ENCODE measurements around the gene CHD3. TPM values are rescaled to one million over a fixed set of nuclear protein-coding genes. Genes with fewer than 3 reads are reported as not detected.

Gene CHD3
- total and polyA plus RNA-seq, 5 donors from 2014 or later: 5.0 to 273 (median 7.3) TPM

GRCh38 chr17:7927596-7927995 lies 39.0 kb downstream of the CHD3 start:
- H3K36me3 ChIP-seq (ENCODE audit: control insufficient read depth, insufficient read depth, low read length): no peaks in the 10 kb centered on the region
- Mint-ChIP-seq H3K27ac (no peak overlapping the region), H3K27me3 (no peaks in the 10 kb centered on the region), H3K36me3 (peaks cover 10% of the 10 kb centered on the region), H3K9me3 (no peaks in the 10 kb centered on the region), H3K4me1 (peaks cover 1 to 52% (median 20%) of the 10 kb centered on the region in 4 donors), H3K4me3 (peak overlapping the region in 1 of 4 donors; percentile 3)
- H3K4me3 ChIP-seq (ENCODE audit: low read depth, low read length): no peak overlapping the region
- ATAC-seq (ENCODE audit: low read depth in 2 of 2): no peak
- no peak overlapping the region for H3K27ac ChIP-seq (ENCODE audit: insufficient read depth, low read length, poor library complexity, severe bottlenecking)
- H3K9me3 ChIP-seq (ENCODE audit: control insufficient read depth in 2 of 2, low read length in 2 of 2): no peaks in the 10 kb centered on the region
- DNase-seq: no peak
- no peaks in the 10 kb centered on the region for H3K27me3 ChIP-seq (ENCODE audit: control insufficient read depth, insufficient read depth, low read length)
- peaks cover 40% of the 10 kb centered on the region for H3K4me1 ChIP-seq (ENCODE audit: control insufficient read depth, insufficient read depth, low read length, poor library complexity, severe bottlenecking)

DNA sequence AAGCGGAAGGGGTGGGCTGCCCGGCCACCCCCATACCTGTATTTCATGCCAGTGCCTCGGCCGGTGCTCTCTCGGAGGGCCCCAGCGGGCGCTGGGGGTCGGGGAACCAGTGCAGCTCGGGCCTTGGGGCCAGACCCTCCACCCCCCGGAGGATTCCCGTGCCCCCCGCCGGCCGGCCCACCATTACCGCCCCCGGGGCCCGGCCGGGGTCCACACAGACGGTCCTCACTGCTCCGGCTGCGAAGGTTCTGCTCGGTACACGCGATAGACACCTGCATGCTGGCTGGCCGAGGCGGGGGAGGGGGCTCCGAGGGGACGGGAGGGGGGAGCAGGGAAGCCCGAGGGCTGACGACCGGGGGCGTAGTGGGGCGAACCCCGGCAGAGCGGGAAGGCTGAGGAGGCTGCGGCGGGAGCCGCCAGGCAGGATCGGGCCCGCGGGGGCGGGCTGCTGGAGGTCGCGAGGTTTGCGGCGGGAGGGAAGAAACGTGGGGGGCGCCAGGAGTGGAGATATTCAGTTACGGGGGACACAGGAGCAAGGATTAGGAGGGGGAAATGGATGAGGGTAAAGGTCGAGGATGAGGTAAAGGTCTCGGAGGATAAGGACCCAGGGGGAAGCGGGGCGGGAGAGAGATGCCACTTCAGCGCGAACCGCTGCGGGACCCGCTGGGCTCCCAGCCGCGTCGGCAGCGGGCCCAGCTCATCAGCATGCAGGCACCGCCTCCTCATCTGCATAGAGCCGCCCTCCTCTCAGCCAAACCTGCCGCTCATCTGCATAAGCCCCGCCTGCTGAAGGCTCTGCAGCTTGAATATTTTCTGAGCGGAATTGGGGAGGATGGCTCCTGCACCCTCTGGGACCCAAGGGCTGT lies 40.8 kb downstream of the CHD3 start, which contains the start of gene KCNAB3:
KCNAB3 (minus strand) TSS at position 699 of the 866 bp plus-strand sequence; CDS start at position 278, 421 bp downstream.
- peak; percentile 36 to 76 (median 50) for DNase-seq
- Mint-ChIP-seq H3K9me3 (no peaks in the 10 kb centered on the region), H3K27me3 (no peaks in the 10 kb centered on the region), H3K27ac (peak within 1 kb of the TSS; percentile 60 to 98 (median 97)), H3K36me3 (peaks cover 10% of the 10 kb centered on the region), H3K4me3 (peak within 1 kb of the TSS; percentile 95 to 99 (median 98)), H3K4me1 (peaks cover 0 to 55% (median 33%) of the 10 kb centered on the region in 4 donors)
- H3K4me1 ChIP-seq (ENCODE audit: control insufficient read depth, insufficient read depth, low read length, poor library complexity, severe bottlenecking): peaks cover 46% of the 10 kb centered on the region
- H3K27ac ChIP-seq (ENCODE audit: insufficient read depth, low read length, poor library complexity, severe bottlenecking): no peak within 1 kb of the TSS
- H3K4me3 ChIP-seq (ENCODE audit: low read depth, low read length): no peak within 1 kb of the TSS
- H3K9me3 ChIP-seq (ENCODE audit: control insufficient read depth in 2 of 2, low read length in 2 of 2): no peaks in the 10 kb centered on the region
- H3K27me3 ChIP-seq (ENCODE audit: control insufficient read depth, insufficient read depth, low read length): no peaks in the 10 kb centered on the region
- no peaks in the 10 kb centered on the region for H3K36me3 ChIP-seq (ENCODE audit: control insufficient read depth, insufficient read depth, low read length)
- no peak for ATAC-seq (ENCODE audit: low read depth in 2 of 2)

DNA sequence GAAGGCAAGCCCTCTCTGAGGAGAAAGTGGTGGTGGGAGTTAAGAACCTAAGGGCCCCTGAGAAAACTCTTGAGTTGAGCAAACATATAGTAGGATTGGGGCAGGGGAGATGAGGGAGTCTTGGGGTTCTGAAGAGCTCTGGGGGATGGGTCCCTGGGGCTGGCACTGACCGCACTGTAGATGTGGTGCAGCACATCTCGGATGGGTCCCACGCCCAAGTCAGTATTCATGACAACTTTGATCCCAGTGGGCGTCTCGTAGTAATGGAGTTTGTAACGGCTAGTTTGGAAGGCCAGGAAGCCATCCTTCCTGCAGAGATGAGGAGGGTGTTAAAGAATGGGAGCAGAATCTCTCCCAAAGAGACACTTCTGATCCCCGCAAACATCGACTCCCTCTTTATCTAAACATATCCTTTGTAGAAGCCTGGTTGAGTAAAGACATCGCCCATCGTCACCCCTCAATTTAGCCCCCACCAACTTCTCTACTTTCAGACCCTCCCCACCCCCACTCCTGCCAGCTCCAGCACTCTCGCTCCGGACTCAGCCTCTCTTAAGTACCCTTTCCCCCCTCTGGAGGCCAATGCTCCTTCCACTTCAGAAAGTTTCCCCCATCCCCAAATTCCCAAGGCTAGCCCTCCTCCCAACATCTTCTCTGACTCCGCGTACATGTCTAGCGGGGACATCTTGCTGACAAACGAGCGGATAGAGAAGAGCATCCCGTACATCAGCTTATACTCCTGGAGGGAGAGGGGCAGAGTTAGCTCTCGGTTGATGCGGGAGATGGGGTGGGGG lies 42.4 kb downstream of the CHD3 start:
- Histone ChIP-seq H3K36me3 (ENCODE audit: control insufficient read depth, insufficient read depth, low read length) (peaks cover 6% of the 10 kb centered on the region), H3K27me3 (ENCODE audit: control insufficient read depth, insufficient read depth, low read length) (no peaks in the 10 kb centered on the region), H3K4me1 (ENCODE audit: control insufficient read depth, insufficient read depth, low read length, poor library complexity, severe bottlenecking) (peaks cover 46% of the 10 kb centered on the region), H3K9me3 (ENCODE audit: control insufficient read depth in 2 of 2, low read length in 2 of 2) (no peaks in the 10 kb centered on the region), H3K27ac (ENCODE audit: insufficient read depth, low read length, poor library complexity, severe bottlenecking) (peak overlapping the region; percentile 89), H3K4me3 (ENCODE audit: low read depth, low read length) (peak overlapping the region; percentile 94)
- DNase-seq: no peak
- peaks cover 0 to 67% (median 39%) of the 10 kb centered on the region in 4 donors for H3K4me1 Mint-ChIP-seq
- peak overlapping the region; percentile 95 to 99 (median 98) for H3K4me3 Mint-ChIP-seq
- H3K27ac Mint-ChIP-seq: peak overlapping the region; percentile 97 to 98 (median 98)
- no peak for ATAC-seq (ENCODE audit: low read depth in 2 of 2)
- H3K36me3 Mint-ChIP-seq: peaks cover 18% of the 10 kb centered on the region
- H3K27me3 Mint-ChIP-seq: no peaks in the 10 kb centered on the region
- H3K9me3 Mint-ChIP-seq: no peaks in the 10 kb centered on the region

- ATAC-seq (ENCODE audit: low read depth in 2 of 2) (peak; percentile 97), DNase-seq (peak; percentile 99 to 100 (median 100))
- H3K36me3 ChIP-seq (ENCODE audit: control insufficient read depth, insufficient read depth, low read length): peaks cover 12% of the 10 kb centered on the region
- H3K4me3 ChIP-seq (ENCODE audit: low read depth, low read length): peak within 1 kb of the TSS; percentile 94
- no peaks in the 10 kb centered on the region for H3K27me3 ChIP-seq (ENCODE audit: control insufficient read depth, insufficient read depth, low read length)
- Mint-ChIP-seq H3K27ac (peak within 1 kb of the TSS; percentile 97 to 98 (median 98)), H3K27me3 (no peaks in the 10 kb centered on the region), H3K36me3 (peaks cover 26% of the 10 kb centered on the region), H3K4me1 (peaks cover 0 to 69% (median 43%) of the 10 kb centered on the region in 4 donors), H3K9me3 (no peaks in the 10 kb centered on the region), H3K4me3 (peak within 1 kb of the TSS; percentile 95 to 99 (median 98))
- H3K27ac ChIP-seq (ENCODE audit: insufficient read depth, low read length, poor library complexity, severe bottlenecking): peak within 1 kb of the TSS; percentile 89
- H3K4me1 ChIP-seq (ENCODE audit: control insufficient read depth, insufficient read depth, low read length, poor library complexity, severe bottlenecking): peaks cover 46% of the 10 kb centered on the region
- no peaks in the 10 kb centered on the region for H3K9me3 ChIP-seq (ENCODE audit: control insufficient read depth in 2 of 2, low read length in 2 of 2)
Measured at GRCh38 chr17:7931709-7932482, 43.3 kb downstream of the CHD3 start, which contains the start of the genes CNTROB and TRAPPC1. TSS of gene CNTROB (plus strand) at chr17:7932206. CDS start at chr17:7933080, 874 bp downstream. TSS of gene TRAPPC1 (minus strand) at chr17:7931946. CDS start at chr17:7931829, 117 bp downstream.

DNA sequence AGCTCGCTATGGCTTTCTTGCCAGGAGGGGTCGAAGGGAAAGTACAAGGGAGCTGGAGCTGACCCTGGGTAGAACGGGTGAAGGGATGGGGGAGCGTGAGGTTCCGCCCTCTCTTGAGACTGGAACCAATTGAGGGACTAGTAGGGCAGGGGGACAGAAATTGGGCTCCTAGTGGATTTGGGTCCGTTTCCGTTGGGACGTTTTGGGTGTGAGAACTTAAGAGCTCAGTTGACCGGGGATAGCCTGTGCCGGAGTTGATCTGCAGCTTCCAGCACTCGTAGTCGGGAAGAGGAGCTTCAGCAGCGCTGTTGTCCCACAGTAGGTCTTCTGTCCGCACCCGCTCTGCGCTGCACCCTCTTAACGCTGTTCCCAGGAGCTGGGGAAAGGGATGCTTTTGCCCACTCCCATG lies 43.9 kb downstream of the CHD3 start:
- H3K9me3 ChIP-seq (ENCODE audit: control insufficient read depth in 2 of 2, low read length in 2 of 2): no peaks in the 10 kb centered on the region
- H3K27me3 ChIP-seq (ENCODE audit: control insufficient read depth, insufficient read depth, low read length): no peaks in the 10 kb centered on the region
- H3K4me1 ChIP-seq (ENCODE audit: control insufficient read depth, insufficient read depth, low read length, poor library complexity, severe bottlenecking): peaks cover 46% of the 10 kb centered on the region
- peak overlapping the region; percentile 97 to 98 (median 97) for H3K27ac Mint-ChIP-seq
- H3K9me3 Mint-ChIP-seq: no peaks in the 10 kb centered on the region
- peak overlapping the region; percentile 94 for H3K4me3 ChIP-seq (ENCODE audit: low read depth, low read length)
- peak overlapping the region; percentile 95 to 99 (median 98) for H3K4me3 Mint-ChIP-seq
- peak overlapping the region; percentile 89 for H3K27ac ChIP-seq (ENCODE audit: insufficient read depth, low read length, poor library complexity, severe bottlenecking)
- peaks cover 30% of the 10 kb centered on the region for H3K36me3 Mint-ChIP-seq
- no peaks in the 10 kb centered on the region for H3K27me3 Mint-ChIP-seq
- ATAC-seq (ENCODE audit: low read depth in 2 of 2): no peak
- H3K36me3 ChIP-seq (ENCODE audit: control insufficient read depth, insufficient read depth, low read length): peaks cover 16% of the 10 kb centered on the region
- peaks cover 0 to 69% (median 45%) of the 10 kb centered on the region in 4 donors for H3K4me1 Mint-ChIP-seq
- peak in 1 of 3 donors; percentile 59 for DNase-seq

GRCh38 chr17:7932949-7933348 lies 44.4 kb downstream of the CHD3 start:
- ATAC-seq (ENCODE audit: low read depth in 2 of 2): no peak
- Histone ChIP-seq H3K4me3 (ENCODE audit: low read depth, low read length) (peak overlapping the region; percentile 94), H3K9me3 (ENCODE audit: control insufficient read depth in 2 of 2, low read length in 2 of 2) (no peaks in the 10 kb centered on the region), H3K4me1 (ENCODE audit: control insufficient read depth, insufficient read depth, low read length, poor library complexity, severe bottlenecking) (peaks cover 46% of the 10 kb centered on the region), H3K36me3 (ENCODE audit: control insufficient read depth, insufficient read depth, low read length) (peaks cover 16% of the 10 kb centered on the region), H3K27me3 (ENCODE audit: control insufficient read depth, insufficient read depth, low read length) (no peaks in the 10 kb centered on the region), H3K27ac (ENCODE audit: insufficient read depth, low read length, poor library complexity, severe bottlenecking) (peak overlapping the region; percentile 89)
- Mint-ChIP-seq H3K9me3 (no peaks in the 10 kb centered on the region), H3K4me1 (peaks cover 0 to 68% (median 44%) of the 10 kb centered on the region in 4 donors), H3K27ac (peak overlapping the region; percentile 85 to 98 (median 97)), H3K27me3 (no peaks in the 10 kb centered on the region), H3K4me3 (peak overlapping the region; percentile 95 to 99 (median 98)), H3K36me3 (peaks cover 27% of the 10 kb centered on the region)
- DNase-seq: peak in 2 of 3 donors; percentile 16 to 60

DNA sequence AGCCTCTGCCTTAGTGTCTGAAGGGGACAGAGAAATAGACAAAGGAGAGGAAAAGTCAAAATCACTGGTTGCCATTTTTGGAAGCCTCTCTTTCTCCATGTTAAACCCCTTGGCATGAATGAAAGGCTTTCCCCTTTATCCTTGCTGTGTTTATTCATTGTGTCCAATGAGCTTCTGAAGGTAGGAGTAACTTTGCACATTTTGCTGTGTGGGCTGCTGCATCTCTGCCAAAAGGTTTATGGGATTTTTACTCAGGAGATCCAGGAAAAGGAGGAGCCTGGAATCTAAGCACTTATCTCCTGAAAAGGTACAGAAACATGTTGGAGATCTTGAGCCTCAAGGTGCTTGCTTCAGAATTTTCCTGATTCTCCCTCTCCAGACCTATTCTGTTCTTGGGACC lies 47.3 kb downstream of the CHD3 start:
- Mint-ChIP-seq H3K9me3 (no peaks in the 10 kb centered on the region), H3K27ac (peak overlapping the region in 1 of 3 donors; percentile 59), H3K27me3 (no peaks in the 10 kb centered on the region), H3K36me3 (peaks cover 39% of the 10 kb centered on the region), H3K4me3 (peak overlapping the region in 1 of 4 donors; percentile 70), H3K4me1 (peaks cover 0 to 50% (median 40%) of the 10 kb centered on the region in 4 donors)
- Histone ChIP-seq H3K4me1 (ENCODE audit: control insufficient read depth, insufficient read depth, low read length, poor library complexity, severe bottlenecking) (peaks cover 28% of the 10 kb centered on the region), H3K27me3 (ENCODE audit: control insufficient read depth, insufficient read depth, low read length) (no peaks in the 10 kb centered on the region), H3K27ac (ENCODE audit: insufficient read depth, low read length, poor library complexity, severe bottlenecking) (no peak overlapping the region), H3K9me3 (ENCODE audit: control insufficient read depth in 2 of 2, low read length in 2 of 2) (no peaks in the 10 kb centered on the region), H3K4me3 (ENCODE audit: low read depth, low read length) (no peak overlapping the region), H3K36me3 (ENCODE audit: control insufficient read depth, insufficient read depth, low read length) (peaks cover 36% of the 10 kb centered on the region)
- no peak for DNase-seq
- ATAC-seq (ENCODE audit: low read depth in 2 of 2): no peak

All from CD4-positive, CD25-positive, alpha-beta regulatory T cell (primary cell).